T-helper 17 cell (primary cell): ENCODE results near the gene ADNP2. TPM values are rescaled to one million over a fixed set of nuclear protein-coding genes. Genes with fewer than 3 reads are reported as not detected.
A peak's percentile ranks its signal among the peaks of the same experiment; 100 is the strongest.

Experiments used
- ATAC-seq: fragments of 150-1000 bp; cut with Tn5 transposase; 2 replicates; pipeline ENCODE4 v1.10.0; 2021; ENCODE audit warnings: mild to moderate bottlenecking, moderate library complexity
- DNase-seq, 3 donors: peaks; one replicate each; pipeline versions ENCODE4 v3.0.0 to v3.0.0-alpha.2; 2020 to 2021
- H3K9me3 ChIP-seq: one replicate; pipeline ENCODE4 v1.7.0; 2013; ENCODE audit warnings: low read length, mild to moderate bottlenecking; ENCODE audit not compliant: control insufficient read depth, poor library complexity, severe bottlenecking
- H3K27ac Mint-ChIP-seq: one replicate; pipeline ENCODE4 v1.8.0; 2022; ENCODE audit warnings: mild to moderate bottlenecking, moderate library complexity, mixed read lengths
- H3K27me3 Mint-ChIP-seq: one replicate; pipeline ENCODE4 v1.8.0; 2022; ENCODE audit warnings: mixed read lengths
- H3K36me3 Mint-ChIP-seq: one replicate; pipeline ENCODE4 v1.8.0; 2022; ENCODE audit warnings: low read depth, mixed read lengths
- H3K4me1 Mint-ChIP-seq: one replicate; pipeline ENCODE4 v1.8.0; 2022; ENCODE audit warnings: mild to moderate bottlenecking, mixed read lengths
- H3K4me3 Mint-ChIP-seq: one replicate; pipeline ENCODE4 v1.8.0; 2022; ENCODE audit warnings: mild to moderate bottlenecking, moderate library complexity, mixed read lengths
- total RNA-seq, 4 donors: library from RNA in 2 of 4; stranded (reverse) in 2 of 4; gene quantifications; one replicate each; pipeline ENCODE4 v1.2.3 and lab custom pipeline; 2022 to 2026

The ADNP2 gene, protein sequence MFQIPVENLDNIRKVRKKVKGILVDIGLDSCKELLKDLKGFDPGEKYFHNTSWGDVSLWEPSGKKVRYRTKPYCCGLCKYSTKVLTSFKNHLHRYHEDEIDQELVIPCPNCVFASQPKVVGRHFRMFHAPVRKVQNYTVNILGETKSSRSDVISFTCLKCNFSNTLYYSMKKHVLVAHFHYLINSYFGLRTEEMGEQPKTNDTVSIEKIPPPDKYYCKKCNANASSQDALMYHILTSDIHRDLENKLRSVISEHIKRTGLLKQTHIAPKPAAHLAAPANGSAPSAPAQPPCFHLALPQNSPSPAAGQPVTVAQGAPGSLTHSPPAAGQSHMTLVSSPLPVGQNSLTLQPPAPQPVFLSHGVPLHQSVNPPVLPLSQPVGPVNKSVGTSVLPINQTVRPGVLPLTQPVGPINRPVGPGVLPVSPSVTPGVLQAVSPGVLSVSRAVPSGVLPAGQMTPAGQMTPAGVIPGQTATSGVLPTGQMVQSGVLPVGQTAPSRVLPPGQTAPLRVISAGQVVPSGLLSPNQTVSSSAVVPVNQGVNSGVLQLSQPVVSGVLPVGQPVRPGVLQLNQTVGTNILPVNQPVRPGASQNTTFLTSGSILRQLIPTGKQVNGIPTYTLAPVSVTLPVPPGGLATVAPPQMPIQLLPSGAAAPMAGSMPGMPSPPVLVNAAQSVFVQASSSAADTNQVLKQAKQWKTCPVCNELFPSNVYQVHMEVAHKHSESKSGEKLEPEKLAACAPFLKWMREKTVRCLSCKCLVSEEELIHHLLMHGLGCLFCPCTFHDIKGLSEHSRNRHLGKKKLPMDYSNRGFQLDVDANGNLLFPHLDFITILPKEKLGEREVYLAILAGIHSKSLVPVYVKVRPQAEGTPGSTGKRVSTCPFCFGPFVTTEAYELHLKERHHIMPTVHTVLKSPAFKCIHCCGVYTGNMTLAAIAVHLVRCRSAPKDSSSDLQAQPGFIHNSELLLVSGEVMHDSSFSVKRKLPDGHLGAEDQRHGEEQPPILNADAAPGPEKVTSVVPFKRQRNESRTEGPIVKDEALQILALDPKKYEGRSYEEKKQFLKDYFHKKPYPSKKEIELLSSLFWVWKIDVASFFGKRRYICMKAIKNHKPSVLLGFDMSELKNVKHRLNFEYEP
- total RNA-seq (10 to 100 TPM; 41.5 to 50.0 TPM), total RNA-seq (lab: John Stamatoyannopoulos, UW) (68.0 to 85.1 reads per million in 2 donors)

DNA sequence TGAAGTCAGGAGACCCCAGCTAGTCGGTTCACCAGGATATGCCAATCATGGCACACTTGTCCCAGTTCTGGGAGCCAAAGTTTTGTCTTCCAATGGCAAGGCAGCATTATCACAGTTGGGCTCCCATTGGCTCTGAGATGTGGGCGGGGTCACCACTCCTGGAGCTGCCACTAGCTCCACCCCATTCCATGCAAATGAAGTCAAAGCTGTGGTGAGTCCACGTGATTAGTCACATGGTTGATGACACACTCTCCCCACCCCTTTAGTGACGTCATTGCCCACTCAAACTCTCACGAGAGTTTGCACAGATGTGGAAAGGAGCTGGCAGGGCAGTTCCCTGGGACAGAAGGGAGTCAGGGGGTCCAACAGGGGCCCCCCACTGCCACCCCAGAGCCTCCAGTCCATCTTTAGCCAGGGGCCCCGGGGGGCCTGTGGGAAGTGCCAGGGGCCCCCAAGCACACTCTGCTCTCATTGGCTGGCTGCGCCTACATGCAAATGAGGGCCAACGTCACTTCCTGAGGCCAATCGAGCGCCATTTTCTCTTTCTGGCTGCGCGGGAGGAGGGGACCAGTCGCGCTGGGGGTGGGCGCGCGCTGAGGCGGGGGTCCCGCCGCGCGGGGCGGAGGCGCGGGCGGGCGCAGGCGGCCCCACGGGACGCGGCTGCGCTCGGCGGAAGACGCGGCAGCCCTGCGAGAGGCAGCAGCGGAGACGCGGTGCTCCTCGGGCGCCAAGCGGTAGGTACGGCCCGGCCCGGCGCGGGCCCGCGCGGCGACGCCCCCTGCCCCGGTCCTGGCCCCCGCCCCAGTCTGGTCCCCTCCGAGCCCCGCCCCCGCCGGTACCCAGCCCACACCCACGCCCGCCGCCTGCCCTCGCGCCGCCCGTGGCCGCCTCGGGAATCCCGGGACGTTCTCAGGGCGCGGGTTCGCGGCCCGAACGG lies at the start of gene ADNP2:
Gene ADNP2 (plus strand): TSS at position 524 of the 937 bp plus-strand sequence. CDS start 8,281 bp downstream, outside the sequence.
- DNase-seq, result peak; percentile 63 to 80 (median 78)
- Mint-ChIP-seq H3K4me1 (peaks cover 39% of the 10 kb centered on the region), H3K27ac (peak within 1 kb of the TSS; percentile 94)

DNA sequence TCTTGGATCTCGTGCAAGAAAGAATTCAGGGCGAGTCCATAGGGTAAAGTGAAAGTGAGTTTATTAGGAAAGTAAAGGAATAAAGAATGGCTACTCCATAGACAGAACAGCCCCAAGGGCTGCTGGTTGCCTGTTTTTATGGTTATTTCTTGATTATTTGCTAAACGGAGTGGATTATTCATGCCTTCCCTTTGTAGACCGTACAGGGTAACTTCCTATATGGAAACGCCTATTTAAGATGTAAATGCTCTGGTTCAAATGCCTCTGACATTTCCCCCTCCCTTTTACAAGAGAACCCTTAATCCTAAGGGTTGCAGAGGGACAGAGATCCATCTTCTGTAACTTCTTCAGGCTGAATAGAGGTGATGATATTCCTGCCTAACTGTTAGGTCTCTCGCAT lies 49.1 kb upstream of the ADNP2 start:
- Mint-ChIP-seq H3K4me3 (no peak overlapping the region), H3K4me1 (no peaks in the 10 kb centered on the region), H3K27me3 (no peaks in the 10 kb centered on the region), H3K36me3 (no peaks in the 10 kb centered on the region), H3K27ac (no peak overlapping the region)
- H3K9me3 ChIP-seq, result peaks cover 2% of the 10 kb centered on the region
- ATAC-seq (no peak), DNase-seq (no peak)

More for the DNA sequence above, at the start of gene ADNP2:
- peak within 1 kb of the TSS; percentile 92 for H3K4me3 Mint-ChIP-seq
- no peaks in the 10 kb centered on the region for H3K27me3 Mint-ChIP-seq
- no peaks in the 10 kb centered on the region for H3K9me3 ChIP-seq
- peak; percentile 84 for ATAC-seq
- H3K36me3 Mint-ChIP-seq, result no peaks in the 10 kb centered on the region

- no peaks in the 10 kb centered on the region for H3K9me3 ChIP-seq
- no peak overlapping the region for H3K27ac Mint-ChIP-seq
- peaks cover 3% of the 10 kb centered on the region for H3K4me1 Mint-ChIP-seq
- DNase-seq, result no peak
- peaks cover 5% of the 10 kb centered on the region for H3K27me3 Mint-ChIP-seq
- H3K36me3 Mint-ChIP-seq, result no peaks in the 10 kb centered on the region
- ATAC-seq, result no peak
- H3K4me3 Mint-ChIP-seq, result no peak overlapping the region
Observed at GRCh38 chr18:80065705-80066104, 43.4 kb upstream of the ADNP2 start.

DNA sequence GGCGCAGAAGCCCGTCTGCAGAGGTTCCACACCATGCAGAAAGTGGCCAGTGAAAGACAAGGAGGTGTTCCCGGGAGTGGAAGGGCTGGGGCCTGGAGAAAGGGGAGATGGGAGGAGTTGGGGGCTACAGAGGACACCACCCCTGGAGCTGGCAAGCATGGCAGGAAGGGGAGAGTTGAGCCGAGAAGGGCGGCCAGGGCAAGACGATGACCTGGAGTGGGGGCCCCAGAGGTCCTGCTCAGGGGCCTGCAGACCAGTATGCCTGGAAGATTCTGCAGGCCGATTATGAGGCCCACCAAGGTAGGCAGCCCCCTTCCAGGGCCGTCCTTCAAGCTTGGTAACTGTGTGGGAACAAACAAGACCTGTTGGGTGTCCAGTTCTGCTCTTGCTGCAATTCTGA lies 41.7 kb upstream of the ADNP2 start:
- Mint-ChIP-seq H3K4me3 (no peak overlapping the region), H3K36me3 (no peaks in the 10 kb centered on the region), H3K4me1 (peaks cover 3% of the 10 kb centered on the region), H3K27ac (no peak overlapping the region), H3K27me3 (peaks cover 5% of the 10 kb centered on the region)
- ATAC-seq, result no peak
- DNase-seq, result no peak
- H3K9me3 ChIP-seq, result no peaks in the 10 kb centered on the region

DNA sequence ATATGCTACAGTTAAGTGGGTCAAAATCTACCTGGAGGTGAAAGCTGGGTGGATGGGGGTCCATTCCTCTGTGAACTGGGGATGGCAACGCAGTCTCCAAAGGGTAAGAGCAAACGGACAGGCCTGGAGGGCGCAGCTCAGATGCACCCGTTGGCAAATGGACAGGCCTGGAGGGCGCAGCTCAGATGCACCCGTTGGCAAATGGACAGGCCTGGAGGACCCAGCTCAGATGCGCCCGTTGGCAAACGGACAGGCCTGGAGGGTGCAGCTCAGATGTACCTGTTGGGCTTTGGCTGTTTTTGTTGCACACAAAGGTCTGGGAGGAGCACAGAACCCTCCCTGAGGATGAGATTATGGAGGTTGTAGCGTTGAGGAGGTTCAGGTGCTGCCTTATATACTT lies 41.2 kb upstream of the ADNP2 start:
- no peak for DNase-seq
- Mint-ChIP-seq H3K36me3 (no peaks in the 10 kb centered on the region), H3K4me1 (peaks cover 3% of the 10 kb centered on the region), H3K27ac (no peak overlapping the region), H3K4me3 (no peak overlapping the region), H3K27me3 (peaks cover 5% of the 10 kb centered on the region)
- H3K9me3 ChIP-seq, result no peaks in the 10 kb centered on the region
- ATAC-seq, result no peak

DNA sequence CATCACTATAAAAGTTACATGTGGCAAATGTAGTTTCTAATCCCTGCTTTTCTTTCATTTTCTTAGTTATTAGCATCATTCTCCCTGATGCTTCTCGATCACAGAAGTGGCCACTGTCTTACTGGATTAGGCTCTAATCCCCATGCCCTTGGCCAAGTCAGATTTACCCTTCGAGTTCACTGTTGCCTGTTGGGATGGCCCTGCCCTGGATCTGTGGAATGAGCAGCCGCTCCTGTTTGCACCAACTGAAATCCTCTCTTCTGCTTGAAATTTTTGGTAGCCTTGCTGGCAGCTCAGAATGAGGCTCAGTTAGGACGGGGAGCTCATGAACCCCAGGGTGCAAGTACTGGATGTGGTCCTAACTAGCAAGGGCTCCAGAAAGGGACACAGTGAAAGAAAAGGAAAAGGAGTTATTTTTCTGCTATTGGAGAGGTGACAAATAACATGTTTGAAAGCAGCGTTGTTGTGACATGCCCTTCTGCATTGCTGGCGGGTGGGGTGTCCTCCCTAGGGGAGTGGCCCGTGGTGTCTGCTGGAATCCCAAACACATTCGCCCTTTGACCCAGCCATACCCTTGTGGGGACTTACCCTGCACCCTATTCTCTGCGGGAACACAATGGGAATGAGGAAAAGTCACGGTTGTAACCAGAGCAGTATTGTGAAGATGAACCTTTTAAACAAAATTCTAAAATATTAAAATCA lies 40.3 kb upstream of the ADNP2 start:
- DNase-seq, result no peak
- ATAC-seq, result no peak
- Mint-ChIP-seq H3K27me3 (peaks cover 5% of the 10 kb centered on the region), H3K4me1 (peaks cover 3% of the 10 kb centered on the region), H3K36me3 (no peaks in the 10 kb centered on the region), H3K4me3 (no peak overlapping the region), H3K27ac (no peak overlapping the region)
- H3K9me3 ChIP-seq, result no peaks in the 10 kb centered on the region

DNA sequence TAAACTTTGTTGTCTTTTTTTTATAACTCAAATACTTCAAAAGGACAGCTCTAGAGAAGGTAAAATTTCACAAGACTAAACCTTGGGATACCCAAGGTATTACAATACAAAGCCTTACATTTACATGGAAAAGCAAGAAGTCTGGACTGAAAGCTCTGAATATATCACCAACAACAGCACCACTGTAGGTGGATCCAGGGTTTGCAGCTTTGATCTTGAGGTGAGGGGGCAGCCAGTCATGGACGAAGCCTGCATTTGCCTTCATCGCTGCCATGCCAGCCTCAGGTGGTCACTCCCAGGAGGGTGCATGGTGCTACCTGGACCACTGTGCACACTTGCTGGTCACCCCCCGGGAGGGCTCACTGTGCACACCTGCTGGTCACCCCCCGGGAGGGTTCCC lies 38.2 kb upstream of the ADNP2 start:
- Mint-ChIP-seq H3K27ac (no peak overlapping the region), H3K4me1 (peaks cover 3% of the 10 kb centered on the region), H3K36me3 (no peaks in the 10 kb centered on the region), H3K4me3 (no peak overlapping the region), H3K27me3 (peaks cover 5% of the 10 kb centered on the region)
- ATAC-seq (no peak), DNase-seq (no peak)
- H3K9me3 ChIP-seq, result no peaks in the 10 kb centered on the region

GRCh38 chr18:80074183-80074582 lies 34.9 kb upstream of the ADNP2 start:
- no peaks in the 10 kb centered on the region for H3K4me1 Mint-ChIP-seq

DNA sequence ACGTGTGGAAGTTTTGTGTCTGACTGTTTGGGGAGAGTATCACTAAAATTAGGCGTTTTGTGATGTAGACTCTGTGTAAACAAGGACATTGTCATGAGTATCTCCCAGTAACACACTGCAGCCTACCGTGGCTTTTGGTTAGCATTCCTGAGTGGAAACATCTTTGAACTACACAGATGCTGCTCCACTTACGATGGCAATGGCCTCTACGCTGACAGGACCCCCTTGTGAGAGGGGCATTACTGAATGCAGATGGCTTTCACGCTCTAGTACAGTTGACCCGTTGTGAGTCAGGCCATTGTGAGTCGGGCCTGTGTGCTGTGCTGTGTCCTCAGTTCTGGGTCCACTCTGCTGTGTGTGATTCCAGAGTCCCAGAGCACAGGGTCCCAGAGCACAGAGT lies 34.4 kb upstream of the ADNP2 start:
- H3K9me3 ChIP-seq, result no peaks in the 10 kb centered on the region
- DNase-seq, result no peak
- Mint-ChIP-seq H3K27me3 (peaks cover 18% of the 10 kb centered on the region), H3K4me1 (no peaks in the 10 kb centered on the region), H3K36me3 (no peaks in the 10 kb centered on the region), H3K4me3 (no peak overlapping the region), H3K27ac (no peak overlapping the region)
- no peak for ATAC-seq

More at GRCh38 chr18:80074183-80074582, 34.9 kb upstream of the ADNP2 start:
- no peaks in the 10 kb centered on the region for H3K36me3 Mint-ChIP-seq
- no peak overlapping the region for H3K4me3 Mint-ChIP-seq
- peaks cover 15% of the 10 kb centered on the region for H3K27me3 Mint-ChIP-seq
- H3K9me3 ChIP-seq, result no peaks in the 10 kb centered on the region
- H3K27ac Mint-ChIP-seq, result no peak overlapping the region
- ATAC-seq (no peak), DNase-seq (no peak)

DNA sequence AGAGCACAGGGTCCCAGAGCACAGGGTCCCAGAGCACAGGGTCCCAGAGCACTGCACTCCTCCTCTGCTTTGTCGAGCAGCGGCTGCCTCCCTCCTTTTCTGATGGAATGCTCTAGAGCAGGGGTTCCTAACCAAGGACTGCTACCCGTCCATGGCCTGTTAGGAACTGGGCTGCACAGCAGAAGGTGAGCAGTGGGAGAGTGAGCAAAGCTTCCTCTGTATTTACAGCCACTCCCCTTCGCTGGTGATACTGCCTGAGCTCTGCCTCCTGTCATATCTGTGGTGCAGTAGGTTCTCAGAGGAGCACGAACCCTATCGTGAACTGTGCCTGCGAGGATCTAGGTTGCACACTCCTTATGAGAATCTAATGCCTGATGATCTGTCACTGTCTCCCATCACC lies 33.1 kb upstream of the ADNP2 start:
- ATAC-seq, result no peak
- Mint-ChIP-seq H3K27me3 (peaks cover 25% of the 10 kb centered on the region), H3K4me3 (no peak overlapping the region), H3K4me1 (no peaks in the 10 kb centered on the region), H3K27ac (no peak overlapping the region), H3K36me3 (no peaks in the 10 kb centered on the region)
- H3K9me3 ChIP-seq, result no peaks in the 10 kb centered on the region
- DNase-seq, result no peak

DNA sequence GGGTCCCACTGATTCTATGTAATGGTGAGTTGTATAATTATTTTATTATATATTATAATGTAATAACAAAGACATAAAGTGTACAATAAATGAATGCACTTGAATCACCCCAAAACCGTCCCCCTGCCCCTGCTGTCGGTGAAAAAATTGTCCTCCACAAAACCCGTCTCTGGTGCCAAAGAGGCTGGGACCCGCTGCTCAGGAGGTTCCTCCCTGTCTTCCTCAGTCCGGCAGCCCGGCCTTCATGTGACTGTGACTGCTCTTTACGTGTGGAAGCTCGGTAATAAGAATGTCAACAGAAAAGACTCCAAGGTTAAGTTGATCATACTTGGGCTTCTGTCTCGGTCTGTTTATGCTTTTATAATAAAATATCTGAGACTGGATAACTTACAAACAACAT lies 32.7 kb upstream of the ADNP2 start:
- no peaks in the 10 kb centered on the region for H3K36me3 Mint-ChIP-seq
- H3K4me3 Mint-ChIP-seq, result no peak overlapping the region
- no peaks in the 10 kb centered on the region for H3K9me3 ChIP-seq
- no peaks in the 10 kb centered on the region for H3K4me1 Mint-ChIP-seq
- no peak overlapping the region for H3K27ac Mint-ChIP-seq
- ATAC-seq (no peak), DNase-seq (no peak)
- peaks cover 28% of the 10 kb centered on the region for H3K27me3 Mint-ChIP-seq

- H3K4me3 Mint-ChIP-seq, result no peak overlapping the region
- peaks cover 2% of the 10 kb centered on the region for H3K36me3 Mint-ChIP-seq
- DNase-seq (no peak), ATAC-seq (no peak)
- H3K27me3 Mint-ChIP-seq, result peaks cover 42% of the 10 kb centered on the region
- no peak overlapping the region for H3K27ac Mint-ChIP-seq
- H3K4me1 Mint-ChIP-seq, result no peaks in the 10 kb centered on the region
- no peaks in the 10 kb centered on the region for H3K9me3 ChIP-seq
Observed at GRCh38 chr18:80077873-80078272, 31.2 kb upstream of the ADNP2 start.
